ENCODE measurements around the gene FARS2. TPM values are rescaled to one million over a fixed set of nuclear protein-coding genes. Genes with fewer than 3 reads are reported as not detected.

FARS2 gene
- total and polyA plus RNA-seq, 2 donors (not counting 3 experiments of a cell fraction or from before 2014, with no cell fraction given) = 20.2 to 20.5 TPM

DNA sequence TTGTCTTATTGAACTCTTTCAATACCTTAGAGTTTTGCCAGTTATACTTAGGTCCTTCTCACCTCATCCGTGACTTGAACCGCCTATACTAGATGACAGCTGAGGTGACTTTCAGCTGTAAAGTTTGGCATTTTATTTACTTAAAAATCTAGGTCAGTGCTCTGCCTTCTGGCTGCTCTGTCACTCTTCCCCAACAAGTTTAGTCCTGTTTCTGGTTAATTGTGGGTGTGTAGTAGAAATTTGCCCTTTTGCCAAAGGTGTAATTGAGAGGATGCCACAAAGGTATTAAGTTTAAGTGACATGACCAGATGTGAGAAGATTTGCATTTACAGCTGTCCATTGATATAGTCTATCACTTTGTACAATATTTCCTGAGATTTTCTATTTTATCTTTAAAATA is 106.2 kb downstream of the FARS2 start:
- H3K36me3 ChIP-seq (ENCODE audit: control insufficient read depth in 2 of 2, extremely low read depth in 1 of 2, insufficient read depth in 2 of 2, low read length in 2 of 2) = no peaks in the 10 kb centered on the region
- DNase-seq (ENCODE audit: low read depth, low spot score) (no peak), FAIRE-seq (no peak)
- no peak overlapping the region for H3K27ac ChIP-seq (ENCODE audit: insufficient read depth, low read depth, low read length)
- H3K79me2 ChIP-seq (ENCODE audit: control insufficient read depth, insufficient read depth, low read length) = no peaks in the 10 kb centered on the region
- H3K4me1 ChIP-seq (ENCODE audit: control insufficient read depth, extremely low read depth, insufficient read depth, low read length) = no peaks in the 10 kb centered on the region
- no peak overlapping the region for H3K9ac ChIP-seq (replicated peaks; ENCODE audit: extremely low read depth, insufficient read depth, low read length)
- H3K27me3 ChIP-seq (ENCODE audit: control insufficient read depth in 2 of 2, insufficient read depth in 2 of 2, low read length in 2 of 2) = no peaks in the 10 kb centered on the region
- H3K4me3 ChIP-seq (replicated peaks in 1 of 3; ENCODE audit: insufficient read depth in 1 of 3, low read depth in 1 of 3, low read length in 3 of 3) = no peak overlapping the region
- intact Hi-C loops (cut with micrococcal nuclease) (no loop called here), dilution Hi-C loops (cut with MboI; ENCODE audit: extremely low pct_ligation_motif_present, low sequenced_read_pairs) (no loop called here)
- no peaks in the 10 kb centered on the region for H4K20me1 ChIP-seq (replicated peaks; ENCODE audit: control insufficient read depth, extremely low read depth, insufficient read depth, low read length)
- POLR2A ChIA-PET = no interaction called here
- H3K9me1 ChIP-seq (replicated peaks; ENCODE audit: control insufficient read depth, extremely low read depth, insufficient read depth, low read length) = no peaks in the 10 kb centered on the region
- CTCF ChIA-PET = interaction anchor here (1.0 to 1.9 kb wide), 4 partner anchors 13 to 186 kb away, joined by 3 to 4 read pairs (median 4); no protein-coding TSS in a partner anchor
- no peak overlapping the region for H2AFZ ChIP-seq (ENCODE audit: low read depth, low read length)
- no peak overlapping the region for H3K4me2 ChIP-seq (ENCODE audit: insufficient read depth, low read length)
- TF ChIP-seq FOS (IDR thresholded peaks at IDR 0.05; ENCODE audit: borderline replicate concordance, insufficient read depth, low read length) = no peak
- TF ChIP-seq GATA2 (IDR thresholded peaks at IDR 0.05; ENCODE audit: insufficient read depth, insufficient read length, low read depth, low read length) = no peak
- no peak for TF ChIP-seq EZH2 (IDR thresholded peaks at IDR 0.05; ENCODE audit: borderline replicate concordance, low read depth, low read length, severe bottlenecking)
- no peak for TF ChIP-seq MYC (IDR thresholded peaks at IDR 0.05; ENCODE audit: low read depth, low read length)
- TF ChIP-seq JUN (IDR thresholded peaks at IDR 0.05; ENCODE audit: borderline replicate concordance, insufficient read depth, insufficient read length, low read depth) = no peak
- TF ChIP-seq POLR2AphosphoS5 (IDR thresholded peaks at IDR 0.05; ENCODE audit: insufficient read depth, low read depth, low read length) = no peak
- TF ChIP-seq CTCF (IDR thresholded peaks at IDR 0.05; ENCODE audit: extremely low read depth in 1 of 2, insufficient read depth in 1 of 2, low read depth in 1 of 2, low read length in 2 of 2) = no peak
- no peak for TF ChIP-seq POLR2A (IDR thresholded peaks at IDR 0.05; ENCODE audit: low read depth, low read length)
- TF ChIP-seq, protein P1, sequence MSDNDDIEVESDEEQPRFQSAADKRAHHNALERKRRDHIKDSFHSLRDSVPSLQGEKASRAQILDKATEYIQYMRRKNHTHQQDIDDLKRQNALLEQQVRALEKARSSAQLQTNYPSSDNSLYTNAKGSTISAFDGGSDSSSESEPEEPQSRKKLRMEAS (IDR thresholded peaks at IDR 0.05; ENCODE audit: insufficient read depth, insufficient read length) = no peak
- H3K9me3 ChIP-seq (replicated peaks; ENCODE audit: control insufficient read depth, insufficient read depth, low read length) = no peaks in the 10 kb centered on the region
- no TSS peak for BruUV-seq (replicated peaks)
